Progenitor cell of endocrine pancreas (in vitro differentiated cells): ENCODE measurements around the gene LIME1. TPM values are rescaled to one million over a fixed set of nuclear protein-coding genes. Genes with fewer than 3 reads are reported as not detected.
A peak's percentile ranks its signal among the peaks of the same experiment; 100 is the strongest.

Experiments
- DNase-seq: peaks from one replicate; pipeline ENCODE4 v3.0.0; 2021; ENCODE audit warnings: low spot score; ENCODE audit not compliant: unreplicated experiment
- H3K27ac Mint-ChIP-seq: 2 replicates; pipeline ENCODE4 v1.8.0; 2021; ENCODE audit warnings: mild to moderate bottlenecking, moderate library complexity, mixed read lengths
- H3K27me3 Mint-ChIP-seq: 2 replicates; pipeline ENCODE4 v1.8.0; 2021; ENCODE audit warnings: mixed read lengths
- H3K36me3 Mint-ChIP-seq: 2 replicates; pipeline ENCODE4 v1.8.0; 2022; ENCODE audit warnings: mixed read lengths; ENCODE audit not compliant: insufficient read depth
- H3K4me1 Mint-ChIP-seq: 2 replicates; pipeline ENCODE4 v1.8.0; 2021; ENCODE audit warnings: low read depth, mixed read lengths
- H3K4me3 Mint-ChIP-seq: 2 replicates; pipeline ENCODE4 v1.8.0; 2021; ENCODE audit warnings: low read depth, mild to moderate bottlenecking, moderate library complexity, mixed read lengths
- H3K9me3 Mint-ChIP-seq: 2 replicates; pipeline ENCODE4 v1.8.0; 2021; ENCODE audit warnings: low read depth, mixed read lengths
- total RNA-seq: library from RNA; stranded (reverse); gene quantifications from 2 replicates; pipeline ENCODE4 v1.2.1, GENCODE V29; 2021
- TF ChIP-seq, protein P1 (sequence below): fragments of 200-600 bp; sonication (generic); IDR thresholded peaks from one replicate; pipeline ENCODE4 v1.5.0; 2021; ENCODE audit warnings: antibody characterized with exemption, mild to moderate bottlenecking; ENCODE audit not compliant: unreplicated experiment

The LIME1 gene
- total RNA-seq, 1 donor from 2014 or later, result 17.2 TPM

DNA sequence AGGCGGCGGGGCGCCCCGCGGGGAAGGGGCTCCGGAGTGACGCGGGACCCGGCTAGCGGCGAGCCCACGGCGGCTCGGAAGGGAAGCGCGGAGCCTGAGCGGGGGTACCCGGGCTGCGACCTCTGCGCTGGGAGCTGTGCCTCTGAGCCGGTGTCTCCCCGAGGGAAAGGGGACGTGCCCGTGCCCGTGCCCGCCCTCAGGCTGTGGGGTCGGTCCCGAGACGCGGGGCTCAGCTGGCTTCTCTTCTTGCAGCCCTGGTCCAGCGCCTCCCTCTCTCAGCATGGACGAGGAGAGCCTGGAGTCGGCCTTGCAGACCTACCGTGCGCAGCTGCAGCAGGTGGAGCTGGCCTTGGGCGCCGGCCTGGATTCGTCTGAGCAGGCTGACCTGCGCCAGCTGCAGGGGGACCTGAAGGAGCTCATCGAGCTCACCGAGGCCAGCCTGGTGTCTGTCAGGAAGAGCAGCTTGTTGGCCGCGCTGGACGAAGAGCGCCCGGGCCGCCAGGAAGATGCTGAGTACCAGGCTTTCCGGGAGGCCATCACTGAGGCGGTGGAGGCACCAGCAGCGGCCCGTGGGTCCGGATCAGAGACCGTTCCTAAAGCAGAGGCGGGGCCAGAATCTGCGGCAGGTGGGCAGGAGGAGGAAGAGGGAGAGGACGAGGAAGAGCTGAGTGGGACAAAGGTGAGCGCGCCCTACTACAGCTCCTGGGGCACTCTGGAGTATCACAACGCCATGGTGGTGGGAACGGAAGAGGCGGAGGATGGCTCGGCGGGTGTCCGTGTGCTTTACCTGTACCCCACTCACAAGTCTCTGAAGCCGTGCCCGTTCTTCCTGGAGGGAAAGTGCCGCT is 27.9 kb upstream of the LIME1 start:
- TF ChIP-seq, protein P1, sequence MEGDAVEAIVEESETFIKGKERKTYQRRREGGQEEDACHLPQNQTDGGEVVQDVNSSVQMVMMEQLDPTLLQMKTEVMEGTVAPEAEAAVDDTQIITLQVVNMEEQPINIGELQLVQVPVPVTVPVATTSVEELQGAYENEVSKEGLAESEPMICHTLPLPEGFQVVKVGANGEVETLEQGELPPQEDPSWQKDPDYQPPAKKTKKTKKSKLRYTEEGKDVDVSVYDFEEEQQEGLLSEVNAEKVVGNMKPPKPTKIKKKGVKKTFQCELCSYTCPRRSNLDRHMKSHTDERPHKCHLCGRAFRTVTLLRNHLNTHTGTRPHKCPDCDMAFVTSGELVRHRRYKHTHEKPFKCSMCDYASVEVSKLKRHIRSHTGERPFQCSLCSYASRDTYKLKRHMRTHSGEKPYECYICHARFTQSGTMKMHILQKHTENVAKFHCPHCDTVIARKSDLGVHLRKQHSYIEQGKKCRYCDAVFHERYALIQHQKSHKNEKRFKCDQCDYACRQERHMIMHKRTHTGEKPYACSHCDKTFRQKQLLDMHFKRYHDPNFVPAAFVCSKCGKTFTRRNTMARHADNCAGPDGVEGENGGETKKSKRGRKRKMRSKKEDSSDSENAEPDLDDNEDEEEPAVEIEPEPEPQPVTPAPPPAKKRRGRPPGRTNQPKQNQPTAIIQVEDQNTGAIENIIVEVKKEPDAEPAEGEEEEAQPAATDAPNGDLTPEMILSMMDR, result no peak
- no peak for DNase-seq
- peaks cover 11% of the 10 kb centered on the region for H3K4me1 Mint-ChIP-seq
- peak overlapping the region; percentile 81 for H3K27ac Mint-ChIP-seq
- H3K4me3 Mint-ChIP-seq, result peak overlapping the region; percentile 77
- no peaks in the 10 kb centered on the region for H3K27me3 Mint-ChIP-seq
- H3K9me3 Mint-ChIP-seq, result peaks cover 5% of the 10 kb centered on the region
- H3K36me3 Mint-ChIP-seq, result peaks cover 30% of the 10 kb centered on the region

DNA sequence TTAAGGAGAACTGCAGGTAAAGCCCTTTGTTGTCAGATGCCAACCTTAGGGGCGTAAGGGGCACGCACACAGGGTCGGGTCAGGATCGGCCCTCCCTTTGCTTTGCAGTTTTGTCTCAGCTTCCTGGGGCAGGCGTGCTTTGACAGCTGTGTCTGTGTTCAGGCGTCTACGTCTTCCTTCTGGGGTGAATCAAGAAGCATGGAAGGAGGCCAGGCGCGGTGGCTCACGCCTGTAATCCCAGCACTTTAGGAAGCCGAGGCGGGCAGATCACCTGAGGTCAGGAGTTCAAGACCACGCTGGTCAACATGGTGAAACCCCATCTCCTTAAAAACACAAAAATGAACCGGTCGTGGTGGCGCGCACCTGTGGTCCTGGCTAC is 27.3 kb upstream of the LIME1 start:
- peaks cover 11% of the 10 kb centered on the region for H3K4me1 Mint-ChIP-seq
- TF ChIP-seq, protein P1, result no peak
- peaks cover 32% of the 10 kb centered on the region for H3K36me3 Mint-ChIP-seq

DNA sequence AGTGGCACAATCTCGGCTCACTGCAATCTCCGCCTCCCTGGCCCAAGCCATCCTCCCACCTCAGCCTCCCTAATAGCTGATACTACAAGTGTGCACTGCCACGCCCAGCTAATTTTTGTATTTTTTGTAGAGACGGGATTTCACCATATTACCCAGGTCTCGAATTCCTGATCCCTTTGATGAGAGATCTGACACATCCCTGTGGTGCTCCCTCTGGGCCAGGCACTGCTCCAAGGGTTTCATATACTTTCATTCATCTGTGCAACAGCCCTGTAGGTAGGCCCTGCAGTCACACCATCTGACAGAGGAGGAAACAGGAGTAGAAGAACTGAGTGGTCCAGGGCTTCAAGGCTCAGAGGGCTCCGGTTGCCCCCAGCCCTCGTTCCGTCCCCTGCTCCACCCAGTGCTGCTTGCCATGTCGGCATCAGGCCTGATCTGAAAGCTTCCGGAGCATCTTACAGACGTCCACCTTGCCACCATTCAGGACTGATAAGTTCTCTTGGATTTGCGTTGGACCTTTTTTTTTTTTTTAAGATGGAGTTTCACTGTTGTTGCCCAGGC is 25.3 kb upstream of the LIME1 start:
- H3K27ac Mint-ChIP-seq, result no peak overlapping the region
- no peak for DNase-seq
- TF ChIP-seq, protein P1, result no peak
- H3K36me3 Mint-ChIP-seq, result peaks cover 40% of the 10 kb centered on the region
- no peaks in the 10 kb centered on the region for H3K27me3 Mint-ChIP-seq
- H3K4me3 Mint-ChIP-seq, result peak overlapping the region; percentile 54
- peaks cover 11% of the 10 kb centered on the region for H3K4me1 Mint-ChIP-seq
- H3K9me3 Mint-ChIP-seq, result peaks cover 9% of the 10 kb centered on the region

More for the DNA sequence above, 27.3 kb upstream of the LIME1 start:
- Mint-ChIP-seq H3K27ac (no peak overlapping the region), H3K4me3 (peak overlapping the region; percentile 77), H3K27me3 (no peaks in the 10 kb centered on the region), H3K9me3 (peaks cover 5% of the 10 kb centered on the region)
- DNase-seq, result no peak

DNA sequence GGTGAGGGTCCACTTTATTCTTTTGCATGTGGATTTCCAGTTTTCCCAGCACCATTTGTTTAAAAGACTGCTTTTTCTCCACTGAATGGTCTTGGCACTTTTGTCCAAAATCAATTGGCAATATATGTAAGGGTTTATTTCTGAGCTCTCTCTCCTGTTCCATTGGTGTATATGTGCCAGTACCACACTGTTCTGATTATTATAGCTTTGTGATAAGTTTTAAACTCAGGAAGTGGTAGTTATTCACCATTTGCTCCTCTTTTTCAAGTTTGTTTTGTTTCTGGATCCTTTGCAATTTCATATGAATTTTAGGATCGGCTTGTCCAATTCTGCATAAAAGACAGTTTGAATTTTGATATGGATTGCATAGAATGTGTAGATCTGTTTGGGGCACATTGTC is 24.3 kb upstream of the LIME1 start:
- no peak for DNase-seq
- Mint-ChIP-seq H3K9me3 (peaks cover 9% of the 10 kb centered on the region), H3K27ac (no peak overlapping the region), H3K36me3 (peaks cover 44% of the 10 kb centered on the region), H3K27me3 (no peaks in the 10 kb centered on the region), H3K4me3 (no peak overlapping the region), H3K4me1 (peaks cover 6% of the 10 kb centered on the region)
- TF ChIP-seq, protein P1, result no peak

DNA sequence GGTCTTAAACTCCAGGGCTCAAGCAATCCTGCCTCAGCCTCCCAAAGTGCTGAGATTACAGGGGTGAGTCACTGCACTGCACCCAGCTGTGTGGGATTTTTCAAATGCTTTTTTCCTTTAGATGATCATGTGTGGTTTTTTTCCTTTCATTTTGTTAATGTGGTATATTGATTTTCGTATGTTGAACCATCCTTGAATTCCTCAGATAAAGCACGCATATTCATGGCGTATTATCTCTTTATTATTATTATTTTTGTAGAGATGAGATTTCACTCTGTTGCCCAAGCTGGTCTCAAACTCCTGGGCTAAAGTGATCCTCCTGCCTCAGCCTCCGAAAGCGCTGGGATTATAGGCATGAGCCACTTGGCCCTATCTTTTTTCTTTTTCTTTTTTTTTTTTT is 21.6 kb upstream of the LIME1 start:
- H3K27me3 Mint-ChIP-seq, result no peaks in the 10 kb centered on the region
- no peak overlapping the region for H3K27ac Mint-ChIP-seq
- H3K36me3 Mint-ChIP-seq, result peaks cover 50% of the 10 kb centered on the region
- peaks cover 9% of the 10 kb centered on the region for H3K9me3 Mint-ChIP-seq
- peaks cover 2% of the 10 kb centered on the region for H3K4me1 Mint-ChIP-seq
- DNase-seq, result no peak
- TF ChIP-seq, protein P1, result no peak
- no peak overlapping the region for H3K4me3 Mint-ChIP-seq
